Suprapubic skin (tissue), 4 donors: ENCODE data around the gene NRCAM. TPM values are rescaled to one million over a fixed set of nuclear protein-coding genes. Genes with fewer than 3 reads are reported as not detected.

Experiments
- DNase-seq, 2 donors: peaks; one replicate each; pipeline ENCODE4 v3.0.0-alpha.2; 2019; ENCODE audit warnings: low spot score in 2 of 2
- H3K27ac ChIP-seq: fragments of 200-600 bp; sonication (generic); one replicate; pipeline ENCODE4 v1.5.1; 2019
- H3K27me3 ChIP-seq: fragments of 200-600 bp; sonication (generic); one replicate; pipeline ENCODE4 v1.5.1; 2019
- H3K36me3 ChIP-seq: fragments of 200-600 bp; sonication (generic); one replicate; pipeline ENCODE4 v1.5.1; 2019
- H3K4me1 ChIP-seq: fragments of 200-600 bp; sonication (generic); one replicate; pipeline ENCODE4 v1.5.1; 2019
- H3K4me3 ChIP-seq: fragments of 200-600 bp; sonication (generic); one replicate; pipeline ENCODE4 v1.5.1; 2019; ENCODE audit warnings: mild to moderate bottlenecking
- H3K9me3 ChIP-seq: fragments of 200-600 bp; sonication (generic); one replicate; pipeline ENCODE4 v1.5.1; 2019
- EP300 ChIP-seq: sonication (generic); formaldehyde crosslinking; IDR thresholded peaks from one replicate; pipeline ENCODE4 v1.6.1; 2017; ENCODE audit warnings: antibody characterized with exemption
- POLR2A ChIP-seq, 2 donors: fragments of 450-650 bp; IDR thresholded peaks; one replicate each; pipeline ENCODE4 v1.6.1; 2017; ENCODE audit warnings: antibody characterized with exemption in 2 of 2, mild to moderate bottlenecking in 2 of 2, moderate library complexity in 2 of 2
- POLR2AphosphoS5 ChIP-seq, 3 donors: sonication (generic); formaldehyde crosslinking; IDR thresholded peaks; one replicate each; pipeline ENCODE4 v1.6.1; 2017; ENCODE audit warnings: antibody characterized with exemption in 3 of 3
- WGBS: methylation state at CpG from one replicate; pipeline ENCODE4 v1.1.5; 2018; 5-methylcytosine and 5-hydroxymethylcytosine counted together
- total RNA-seq, 4 donors: library from RNA; depleted of rRNA; stranded (reverse); fragments of >200 nt; gene quantifications; one replicate each; pipeline ENCODE4 v1.1.0, GENCODE V29; 2016
- TF ChIP-seq, protein P1 (sequence below), 2 donors: fragments of 200-600 bp in 1 of 2; fragments of 450-650 bp in 1 of 2; sonication (generic) in 1 of 2; IDR thresholded peaks; one replicate each; pipeline ENCODE4 v1.5.1; 2016 to 2019; ENCODE audit warnings: antibody characterized with exemption in 2 of 2, mild to moderate bottlenecking in 1 of 2, moderate library complexity in 1 of 2

The NRCAM gene
- total RNA-seq, 4 donors from 2014 or later: 2.3 to 7.2 (median 2.8) TPM

DNA sequence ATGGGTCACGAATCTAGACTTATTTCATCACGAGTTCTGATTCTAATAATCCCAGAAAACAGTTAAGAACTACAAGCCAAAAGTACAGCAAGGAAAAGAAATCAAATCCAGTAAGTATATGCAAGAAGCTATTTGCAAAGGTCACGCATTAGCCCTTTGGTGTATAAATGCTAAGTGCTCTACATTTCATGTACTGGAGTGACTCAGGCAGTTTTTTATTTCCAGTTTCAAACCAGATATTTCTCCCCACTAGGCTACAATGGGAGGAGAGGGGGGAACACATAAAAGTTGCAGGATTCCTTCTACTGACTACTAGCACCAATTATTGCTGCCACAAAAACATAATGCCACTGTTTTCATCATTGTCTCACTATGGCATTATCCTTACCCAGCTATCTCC, 148.0 kb downstream of the NRCAM start:
- TF ChIP-seq, protein P1, sequence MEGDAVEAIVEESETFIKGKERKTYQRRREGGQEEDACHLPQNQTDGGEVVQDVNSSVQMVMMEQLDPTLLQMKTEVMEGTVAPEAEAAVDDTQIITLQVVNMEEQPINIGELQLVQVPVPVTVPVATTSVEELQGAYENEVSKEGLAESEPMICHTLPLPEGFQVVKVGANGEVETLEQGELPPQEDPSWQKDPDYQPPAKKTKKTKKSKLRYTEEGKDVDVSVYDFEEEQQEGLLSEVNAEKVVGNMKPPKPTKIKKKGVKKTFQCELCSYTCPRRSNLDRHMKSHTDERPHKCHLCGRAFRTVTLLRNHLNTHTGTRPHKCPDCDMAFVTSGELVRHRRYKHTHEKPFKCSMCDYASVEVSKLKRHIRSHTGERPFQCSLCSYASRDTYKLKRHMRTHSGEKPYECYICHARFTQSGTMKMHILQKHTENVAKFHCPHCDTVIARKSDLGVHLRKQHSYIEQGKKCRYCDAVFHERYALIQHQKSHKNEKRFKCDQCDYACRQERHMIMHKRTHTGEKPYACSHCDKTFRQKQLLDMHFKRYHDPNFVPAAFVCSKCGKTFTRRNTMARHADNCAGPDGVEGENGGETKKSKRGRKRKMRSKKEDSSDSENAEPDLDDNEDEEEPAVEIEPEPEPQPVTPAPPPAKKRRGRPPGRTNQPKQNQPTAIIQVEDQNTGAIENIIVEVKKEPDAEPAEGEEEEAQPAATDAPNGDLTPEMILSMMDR (IDR thresholded peaks at IDR 0.05): no peak
- no peak for TF ChIP-seq EP300
- no peak for TF ChIP-seq POLR2A (IDR thresholded peaks at IDR 0.05)
- TF ChIP-seq POLR2AphosphoS5 (IDR thresholded peaks at IDR 0.05): no peak
- Histone ChIP-seq H3K27me3 (no peaks in the 10 kb centered on the region), H3K9me3 (no peaks in the 10 kb centered on the region), H3K36me3 (no peaks in the 10 kb centered on the region), H3K4me3 (no peak overlapping the region), H3K4me1 (peaks cover 14% of the 10 kb centered on the region), H3K27ac (peak overlapping the region; percentile 79)
- DNase-seq: no peak
- 88% methylated on average over 3 of the region's 3 CpGs for WGBS

DNA sequence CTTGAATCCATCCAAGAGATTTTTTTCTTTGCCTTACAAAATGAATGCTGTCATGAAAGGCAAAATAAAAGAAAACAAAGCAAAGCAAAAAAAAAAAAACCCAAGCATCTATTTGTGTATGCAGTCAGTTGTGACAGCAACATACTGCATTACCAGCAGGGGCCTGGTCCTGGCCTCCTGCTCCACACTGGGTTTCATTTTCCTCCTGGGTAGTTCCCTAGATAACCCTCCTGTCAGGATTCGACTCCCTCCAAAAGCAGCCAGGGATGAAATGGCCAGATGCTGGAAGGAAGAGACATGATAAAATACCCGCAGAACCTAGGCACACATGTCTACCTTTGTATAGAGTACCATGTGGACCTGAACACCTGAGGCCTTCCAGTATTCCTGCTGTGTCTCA, 148.6 kb downstream of the NRCAM start:
- H3K36me3 ChIP-seq: no peaks in the 10 kb centered on the region
- H3K27ac ChIP-seq: peak overlapping the region; percentile 79
- WGBS: 50% methylated on average over 2 of the region's 2 CpGs
- H3K4me3 ChIP-seq: no peak overlapping the region
- no peaks in the 10 kb centered on the region for H3K27me3 ChIP-seq
- TF ChIP-seq POLR2A (IDR thresholded peaks at IDR 0.05): no peak
- H3K9me3 ChIP-seq: no peaks in the 10 kb centered on the region
- peaks cover 14% of the 10 kb centered on the region for H3K4me1 ChIP-seq
- DNase-seq: no peak

DNA sequence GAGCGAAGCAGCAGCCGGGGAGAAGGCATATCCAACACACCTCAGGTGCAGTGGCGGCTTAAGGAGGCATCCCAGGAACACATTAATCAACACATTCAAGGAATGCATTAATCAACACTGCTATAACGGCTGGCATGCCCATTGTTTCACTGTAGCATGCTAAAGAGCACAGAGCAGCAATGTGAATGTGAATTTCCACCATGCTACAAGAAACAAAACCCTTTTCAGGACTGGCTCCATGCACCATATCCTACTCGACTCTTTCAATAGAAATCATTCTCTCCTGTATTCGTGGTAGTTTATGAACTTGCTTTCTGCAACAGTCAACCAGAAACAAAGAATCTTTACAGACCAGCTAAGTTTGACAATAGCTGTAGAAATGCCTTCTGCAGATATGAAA, 149.0 kb downstream of the NRCAM start:
- 74% methylated on average over 6 of the region's 6 CpGs for WGBS

DNA sequence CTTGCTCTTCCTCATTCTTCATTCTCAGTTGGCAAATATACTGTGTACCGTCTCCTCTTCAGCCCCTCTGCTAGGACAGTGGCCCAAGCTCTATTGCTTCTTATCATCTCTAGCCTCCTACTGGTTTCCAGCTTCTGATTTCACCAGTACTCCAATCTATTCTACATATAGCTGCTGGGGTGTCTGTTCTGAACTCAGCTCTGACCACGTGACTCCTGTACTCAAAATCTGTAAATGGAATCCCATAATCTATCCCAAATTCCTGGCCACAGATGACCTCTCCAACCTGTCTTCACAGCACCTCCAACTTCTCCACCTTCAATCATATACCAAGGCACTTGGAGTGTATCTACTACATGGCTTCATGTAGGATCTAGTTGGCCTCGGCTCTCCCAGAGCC, 152.9 kb downstream of the NRCAM start:
- Histone ChIP-seq H3K27me3 (no peaks in the 10 kb centered on the region), H3K36me3 (no peaks in the 10 kb centered on the region), H3K27ac (no peak overlapping the region), H3K4me1 (peaks cover 5% of the 10 kb centered on the region), H3K4me3 (no peak overlapping the region), H3K9me3 (no peaks in the 10 kb centered on the region)
- TF ChIP-seq POLR2AphosphoS5 (IDR thresholded peaks at IDR 0.05) (no peak), POLR2A (IDR thresholded peaks at IDR 0.05) (no peak), EP300 (no peak)
- TF ChIP-seq, protein P1 (IDR thresholded peaks at IDR 0.05): no peak
- 91% methylated on average over 3 of the region's 3 CpGs for WGBS
- DNase-seq: no peak

More for the DNA sequence above, 149.0 kb downstream of the NRCAM start:
- no peak for DNase-seq
- no peak overlapping the region for H3K27ac ChIP-seq
- H3K36me3 ChIP-seq: no peaks in the 10 kb centered on the region
- no peaks in the 10 kb centered on the region for H3K9me3 ChIP-seq
- no peak overlapping the region for H3K4me3 ChIP-seq
- H3K4me1 ChIP-seq: peaks cover 14% of the 10 kb centered on the region
- no peak for TF ChIP-seq POLR2A (IDR thresholded peaks at IDR 0.05)
- no peak for TF ChIP-seq POLR2AphosphoS5 (IDR thresholded peaks at IDR 0.05)
- no peak for TF ChIP-seq EP300
- TF ChIP-seq, protein P1 (IDR thresholded peaks at IDR 0.05): no peak
- no peaks in the 10 kb centered on the region for H3K27me3 ChIP-seq

DNA sequence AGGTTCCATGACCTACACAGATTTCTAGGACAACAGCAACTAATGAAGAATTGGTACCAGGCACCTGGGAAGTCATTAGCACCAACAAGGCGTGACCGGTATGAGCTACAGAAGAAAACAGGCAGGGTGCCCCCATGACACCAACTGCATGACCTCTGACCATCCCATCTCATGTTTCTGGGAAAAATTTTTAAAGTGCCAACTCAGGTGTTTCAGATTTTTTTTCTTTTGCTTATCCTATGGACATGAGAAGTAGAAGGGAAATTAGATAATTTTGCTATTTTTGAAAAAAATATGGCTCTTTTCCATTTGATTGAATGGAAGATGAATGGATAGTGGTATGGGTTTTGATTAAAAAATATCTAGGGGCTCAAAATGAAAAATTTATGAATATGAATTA, 154.8 kb downstream of the NRCAM start:
- no peaks in the 10 kb centered on the region for H3K9me3 ChIP-seq
- no peaks in the 10 kb centered on the region for H3K4me1 ChIP-seq
- TF ChIP-seq POLR2AphosphoS5 (IDR thresholded peaks at IDR 0.05) (no peak), EP300 (no peak), POLR2A (IDR thresholded peaks at IDR 0.05) (no peak)
- TF ChIP-seq, protein P1 (IDR thresholded peaks at IDR 0.05): no peak
- 87% methylated on average over 2 of the region's 2 CpGs for WGBS
- DNase-seq: no peak
- H3K27ac ChIP-seq: no peak overlapping the region
- no peaks in the 10 kb centered on the region for H3K36me3 ChIP-seq
- H3K4me3 ChIP-seq: no peak overlapping the region
- no peaks in the 10 kb centered on the region for H3K27me3 ChIP-seq
